ENCODE data around the gene STKLD1. TPM values are rescaled to one million over a fixed set of nuclear protein-coding genes. Genes with fewer than 3 reads are reported as not detected.

STKLD1 gene
- total RNA-seq, 2 donors from 2014 or later, result not detected

- TF ChIP-seq CTCF (IDR thresholded peaks at IDR 0.05) (peak in 1 of 7 experiments; percentile 34), POLR2A (IDR thresholded peaks at IDR 0.05) (peak; percentile 74 to 97 (median 97))
- peak; percentile 93 for ATAC-seq
- DNase-seq, result peak; percentile 94 to 97 (median 96)
- peak within 1 kb of the TSS; percentile 97 to 98 for H3K4me3 ChIP-seq
- no peaks in the 10 kb centered on the region for H3K9me3 ChIP-seq
- H3K36me3 ChIP-seq (replicated peaks in 1 of 2; ENCODE audit: insufficient read depth in 1 of 2, low read depth in 2 of 2), result peaks cover 9 to 26% of the 10 kb centered on the region in 2 donors
- intact Hi-C loops (cut with DNase I), result no loop called here
- 0% methylated on average over 28 to 63 of the region's 64 CpGs for WGBS, 2 donors
- no peaks in the 10 kb centered on the region for H3K27me3 ChIP-seq
- peak within 1 kb of the TSS; percentile 87 to 95 (median 94) for H3K27ac ChIP-seq
- H3K4me1 ChIP-seq, result peaks cover 27% of the 10 kb centered on the region
Measured at GRCh38 chr9:133347985-133348717, 28.0 kb upstream of the STKLD1 start, which contains the start of the genes MED22 and RPL7A. MED22 (minus strand) TSS chr9:133348131; CDS start chr9:133346662, 1,469 bp downstream. RPL7A (plus strand) TSS chr9:133348218; CDS start chr9:133348244, 26 bp downstream.

- intact Hi-C loops (cut with DNase I), result no loop called here
- no peaks in the 10 kb centered on the region for H3K27me3 ChIP-seq
- H3K4me1 ChIP-seq, result peaks cover 27% of the 10 kb centered on the region
- DNase-seq, result no peak
- peak overlapping the region; percentile 97 to 98 for H3K4me3 ChIP-seq
- WGBS, 2 donors, result 8 to 10% methylated on average over 21 to 25 of the region's 25 CpGs
- H3K27ac ChIP-seq, result peak overlapping the region; percentile 87 to 95 (median 94)
- H3K36me3 ChIP-seq (replicated peaks in 1 of 2; ENCODE audit: insufficient read depth in 1 of 2, low read depth in 2 of 2), result peaks cover 9 to 26% of the 10 kb centered on the region in 2 donors
- TF ChIP-seq POLR2A (IDR thresholded peaks at IDR 0.05) (no peak), CTCF (IDR thresholded peaks at IDR 0.05) (no peak)
- no peaks in the 10 kb centered on the region for H3K9me3 ChIP-seq
- no peak for ATAC-seq
Measured at GRCh38 chr9:133348718-133349573, 27.2 kb upstream of the STKLD1 start.

GRCh38 chr9:133349965-133350616, 26.1 kb upstream of the STKLD1 start:
- intact Hi-C loops (cut with DNase I), result no loop called here
- Histone ChIP-seq H3K4me3 (no peak overlapping the region), H3K36me3 (replicated peaks in 1 of 2; ENCODE audit: insufficient read depth in 1 of 2, low read depth in 2 of 2) (peaks cover 9 to 26% of the 10 kb centered on the region in 2 donors), H3K9me3 (no peaks in the 10 kb centered on the region), H3K4me1 (peaks cover 36% of the 10 kb centered on the region), H3K27me3 (no peaks in the 10 kb centered on the region), H3K27ac (peak overlapping the region in 1 of 4 donors; percentile 95)
- WGBS, 2 donors, result 66 to 81% methylated on average over 15 of the region's 15 CpGs
- ATAC-seq (no peak), DNase-seq (no peak)
- TF ChIP-seq POLR2A (IDR thresholded peaks at IDR 0.05) (no peak), CTCF (IDR thresholded peaks at IDR 0.05) (no peak)

GRCh38 chr9:133351526-133351907, 24.6 kb upstream of the STKLD1 start:
- intact Hi-C loops (cut with DNase I), result no loop called here
- H3K27me3 ChIP-seq, result no peaks in the 10 kb centered on the region
- TF ChIP-seq CTCF (IDR thresholded peaks at IDR 0.05) (no peak), POLR2A (IDR thresholded peaks at IDR 0.05) (no peak)
- H3K4me1 ChIP-seq, result peaks cover 37% of the 10 kb centered on the region
- no peaks in the 10 kb centered on the region for H3K9me3 ChIP-seq
- peaks cover 9 to 26% of the 10 kb centered on the region in 2 donors for H3K36me3 ChIP-seq (replicated peaks in 1 of 2; ENCODE audit: insufficient read depth in 1 of 2, low read depth in 2 of 2)
- no peak overlapping the region for H3K27ac ChIP-seq
- no peak for ATAC-seq
- H3K4me3 ChIP-seq, result no peak overlapping the region
- no peak for DNase-seq
- 96 to 98% methylated on average over 3 of the region's 3 CpGs for WGBS, 2 donors

Measured in body of pancreas (tissue), 4 donors.